Measurements from ENCODE around the gene UNC119. TPM values are rescaled to one million over a fixed set of nuclear protein-coding genes. Genes with fewer than 3 reads are reported as not detected.
"Not testable (repeated sequence)": the region's sequence is repeated elsewhere in the genome, so short reads cannot be mapped to it uniquely, and the experiment has no call there.

Gene UNC119
- total RNA-seq, 1 donor, result 23.2 TPM

DNA sequence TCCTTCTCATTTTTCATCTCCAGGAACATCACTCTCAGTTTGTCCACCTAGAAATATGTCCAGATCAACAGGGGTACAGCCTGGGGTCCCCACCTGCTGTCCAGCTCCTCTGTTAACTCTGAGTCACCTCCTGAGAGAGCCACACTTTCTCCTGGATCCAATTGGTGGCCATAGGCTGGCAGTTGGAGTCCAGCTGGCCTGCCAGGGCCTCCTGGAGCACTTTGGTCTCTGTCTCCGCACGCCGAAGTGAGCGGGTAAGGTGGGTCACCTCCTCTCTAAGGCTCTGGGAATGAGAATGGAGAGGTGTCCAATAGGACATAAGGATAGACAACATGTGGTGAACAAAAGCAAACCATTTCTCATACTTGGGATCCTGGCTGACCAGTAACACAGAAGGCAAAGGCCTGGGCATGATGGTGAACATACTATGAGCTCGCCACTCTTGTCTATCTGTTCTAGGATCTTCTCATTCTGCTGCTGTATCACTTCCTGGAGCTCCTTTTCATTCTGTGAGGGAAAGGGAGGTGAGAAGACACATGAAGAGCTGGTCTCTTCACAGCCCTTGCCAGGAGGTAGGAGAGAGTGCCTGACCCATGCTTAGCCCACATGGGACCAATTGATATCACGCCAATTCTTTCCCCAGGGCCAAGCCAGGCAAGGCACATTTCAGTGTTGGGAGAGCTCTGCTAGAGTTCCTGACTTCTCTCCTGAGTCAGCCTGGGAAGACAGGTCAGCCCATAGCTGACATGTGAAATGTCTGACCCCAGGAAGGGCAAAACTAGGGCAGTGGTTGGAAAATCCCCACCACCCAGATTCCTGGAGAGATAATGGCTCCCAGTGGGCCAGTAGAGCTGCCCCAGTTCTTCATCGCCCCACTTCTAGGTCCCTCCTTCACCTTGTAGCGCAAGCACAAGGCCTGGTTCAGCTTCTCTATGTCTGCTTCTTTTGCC is 26.1 kb upstream of the UNC119 start:
- DNase-seq (ENCODE audit: insufficient read length, low spot score, missing footprints), result no peak
- Histone ChIP-seq H3K9me3 (ENCODE audit: low read depth, low read length) (no peaks in the 10 kb centered on the region), H3K4me2 (ENCODE audit: insufficient read depth, low read length) (no peak overlapping the region), H3K27me3 (ENCODE audit: insufficient read depth, low read length) (no peaks in the 10 kb centered on the region), H3K79me2 (ENCODE audit: insufficient read depth, low read length) (no peaks in the 10 kb centered on the region), H4K20me1 (ENCODE audit: insufficient read depth, low read length) (peaks cover 3% of the 10 kb centered on the region), H3K27ac (ENCODE audit: low read depth, low read length) (no peak overlapping the region), H3K4me3 (ENCODE audit: insufficient read depth, low read length) (no peak overlapping the region), H3K4me1 (ENCODE audit: insufficient read depth, low read length) (peaks cover 4% of the 10 kb centered on the region), H3K36me3 (ENCODE audit: insufficient read depth, low read length) (peaks cover 51% of the 10 kb centered on the region), H2AFZ (ENCODE audit: low read length) (no peak overlapping the region)
- TF ChIP-seq, protein P1, sequence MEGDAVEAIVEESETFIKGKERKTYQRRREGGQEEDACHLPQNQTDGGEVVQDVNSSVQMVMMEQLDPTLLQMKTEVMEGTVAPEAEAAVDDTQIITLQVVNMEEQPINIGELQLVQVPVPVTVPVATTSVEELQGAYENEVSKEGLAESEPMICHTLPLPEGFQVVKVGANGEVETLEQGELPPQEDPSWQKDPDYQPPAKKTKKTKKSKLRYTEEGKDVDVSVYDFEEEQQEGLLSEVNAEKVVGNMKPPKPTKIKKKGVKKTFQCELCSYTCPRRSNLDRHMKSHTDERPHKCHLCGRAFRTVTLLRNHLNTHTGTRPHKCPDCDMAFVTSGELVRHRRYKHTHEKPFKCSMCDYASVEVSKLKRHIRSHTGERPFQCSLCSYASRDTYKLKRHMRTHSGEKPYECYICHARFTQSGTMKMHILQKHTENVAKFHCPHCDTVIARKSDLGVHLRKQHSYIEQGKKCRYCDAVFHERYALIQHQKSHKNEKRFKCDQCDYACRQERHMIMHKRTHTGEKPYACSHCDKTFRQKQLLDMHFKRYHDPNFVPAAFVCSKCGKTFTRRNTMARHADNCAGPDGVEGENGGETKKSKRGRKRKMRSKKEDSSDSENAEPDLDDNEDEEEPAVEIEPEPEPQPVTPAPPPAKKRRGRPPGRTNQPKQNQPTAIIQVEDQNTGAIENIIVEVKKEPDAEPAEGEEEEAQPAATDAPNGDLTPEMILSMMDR (IDR thresholded peaks at IDR 0.05; ENCODE audit: extremely low read depth, low read depth, low read length), result no peak

DNA sequence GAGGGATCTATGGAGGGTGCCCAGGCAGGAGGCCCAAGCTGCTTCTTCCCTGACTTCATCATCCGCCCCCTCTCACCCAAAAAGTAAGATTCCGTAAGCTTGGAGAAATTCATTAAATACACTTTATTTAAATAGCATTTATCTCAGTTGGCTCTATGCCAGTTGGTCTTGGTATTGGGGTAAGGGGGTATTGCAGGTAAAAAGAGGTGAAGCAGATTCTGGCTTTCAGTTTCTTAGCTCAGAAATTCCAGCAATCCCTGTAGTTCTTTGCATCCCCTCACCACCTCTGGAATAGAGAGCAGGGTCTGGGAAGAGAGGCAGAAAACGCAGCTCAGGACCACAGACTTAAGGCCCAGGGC is 25.0 kb upstream of the UNC119 start:
- Histone ChIP-seq H3K27ac (ENCODE audit: low read depth, low read length) (no peak overlapping the region), H2AFZ (ENCODE audit: low read length) (peak overlapping the region; percentile 88), H3K4me1 (ENCODE audit: insufficient read depth, low read length) (peaks cover 12% of the 10 kb centered on the region), H4K20me1 (ENCODE audit: insufficient read depth, low read length) (peaks cover 3% of the 10 kb centered on the region), H3K79me2 (ENCODE audit: insufficient read depth, low read length) (no peaks in the 10 kb centered on the region), H3K27me3 (ENCODE audit: insufficient read depth, low read length) (no peaks in the 10 kb centered on the region), H3K4me2 (ENCODE audit: insufficient read depth, low read length) (peak overlapping the region; percentile 84), H3K9me3 (ENCODE audit: low read depth, low read length) (no peaks in the 10 kb centered on the region), H3K4me3 (ENCODE audit: insufficient read depth, low read length) (no peak overlapping the region), H3K36me3 (ENCODE audit: insufficient read depth, low read length) (peaks cover 40% of the 10 kb centered on the region)
- TF ChIP-seq, protein P1 (IDR thresholded peaks at IDR 0.05; ENCODE audit: extremely low read depth, low read depth, low read length), result no peak
- DNase-seq (ENCODE audit: insufficient read length, low spot score, missing footprints), result no peak

DNA sequence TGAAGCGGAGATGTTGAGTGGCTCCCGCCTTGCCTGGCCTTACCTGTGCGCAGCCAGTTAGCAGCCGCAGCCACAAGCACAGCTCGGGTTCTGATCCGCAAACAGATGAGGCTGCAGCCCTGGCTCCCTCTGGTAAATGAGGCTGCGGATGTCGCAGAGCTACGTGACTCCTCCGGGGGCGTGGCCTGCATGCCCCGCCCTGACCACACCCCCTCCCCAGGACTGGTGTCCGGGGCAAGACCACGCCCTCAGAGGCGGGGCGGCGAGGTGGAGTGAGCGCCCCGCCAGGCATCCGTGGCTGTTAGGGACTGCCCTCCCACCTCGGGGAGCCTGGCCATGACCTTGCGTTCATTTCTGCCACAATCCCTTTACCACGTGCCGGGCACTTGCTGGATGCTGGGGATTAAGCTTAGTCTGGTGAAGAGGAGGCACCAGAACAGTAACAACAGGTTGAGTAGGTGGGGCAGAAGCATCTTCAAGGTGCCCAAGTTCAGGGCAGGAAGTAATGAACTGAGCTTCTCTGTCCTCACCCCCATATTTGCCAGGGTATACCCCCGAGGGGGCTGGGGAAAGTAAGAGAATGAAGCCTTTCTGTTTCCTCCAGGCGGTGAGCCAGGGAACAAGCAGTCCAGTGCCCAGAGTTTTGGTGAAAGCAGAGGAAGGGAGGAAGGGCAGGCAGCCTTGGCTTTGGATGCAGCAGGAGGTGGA is 24.5 kb upstream of the UNC119 start, which contains the start of gene ALDOC:
ALDOC (minus strand) TSS at position 138 of the 708 bp plus-strand sequence. CDS start 1,363 bp downstream, outside the sequence.
- Histone ChIP-seq H3K4me3 (ENCODE audit: insufficient read depth, low read length) (peak within 1 kb of the TSS; percentile 67), H3K4me2 (ENCODE audit: insufficient read depth, low read length) (peak within 1 kb of the TSS; percentile 84), H3K4me1 (ENCODE audit: insufficient read depth, low read length) (peaks cover 17% of the 10 kb centered on the region), H3K27ac (ENCODE audit: low read depth, low read length) (no peak within 1 kb of the TSS), H3K27me3 (ENCODE audit: insufficient read depth, low read length) (no peaks in the 10 kb centered on the region), H2AFZ (ENCODE audit: low read length) (peak within 1 kb of the TSS; percentile 88), H4K20me1 (ENCODE audit: insufficient read depth, low read length) (peaks cover 3% of the 10 kb centered on the region), H3K79me2 (ENCODE audit: insufficient read depth, low read length) (no peaks in the 10 kb centered on the region), H3K36me3 (ENCODE audit: insufficient read depth, low read length) (peaks cover 37% of the 10 kb centered on the region), H3K9me3 (ENCODE audit: low read depth, low read length) (no peaks in the 10 kb centered on the region)
- DNase-seq (ENCODE audit: insufficient read length, low spot score, missing footprints), result peak; percentile 99
- TF ChIP-seq, protein P1 (IDR thresholded peaks at IDR 0.05; ENCODE audit: extremely low read depth, low read depth, low read length), result no peak

DNA sequence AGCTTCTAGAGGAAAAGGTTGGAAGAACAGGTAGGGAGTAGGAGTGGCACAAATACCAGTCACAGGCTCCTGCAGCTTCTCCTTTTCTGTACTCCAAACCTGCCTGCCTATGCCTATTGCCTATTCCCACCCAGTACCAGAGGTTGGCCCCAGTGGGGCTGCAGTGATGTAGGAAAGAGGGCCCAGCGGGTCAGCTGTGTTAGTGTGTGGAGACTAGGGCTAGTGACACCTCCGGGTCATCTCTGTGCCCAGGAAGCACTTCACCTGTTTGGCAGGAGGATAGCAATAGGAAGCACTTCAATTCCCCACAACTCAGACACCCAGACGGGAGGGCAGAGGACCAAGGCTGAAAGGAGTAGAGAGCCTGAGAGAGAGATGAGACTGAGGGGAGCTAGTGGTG is 23.6 kb upstream of the UNC119 start:
- not testable (repeated sequence) for H3K79me2 ChIP-seq (ENCODE audit: insufficient read depth, low read length); H2AFZ ChIP-seq (ENCODE audit: low read length); H3K9me3 ChIP-seq (ENCODE audit: low read depth, low read length); H3K4me3 ChIP-seq (ENCODE audit: insufficient read depth, low read length); H3K4me2 ChIP-seq (ENCODE audit: insufficient read depth, low read length); H3K27ac ChIP-seq (ENCODE audit: low read depth, low read length); DNase-seq (ENCODE audit: insufficient read length, low spot score, missing footprints); H3K27me3 ChIP-seq (ENCODE audit: insufficient read depth, low read length); H4K20me1 ChIP-seq (ENCODE audit: insufficient read depth, low read length)
- Histone ChIP-seq H3K36me3 (ENCODE audit: insufficient read depth, low read length) (peaks cover 37% of the 10 kb centered on the region), H3K4me1 (ENCODE audit: insufficient read depth, low read length) (peaks cover 20% of the 10 kb centered on the region)
